GM19239 (cell line): Measurements from ENCODE around the gene GPR132.
A peak's percentile ranks its signal among the peaks of the same experiment; 100 is the strongest.
"Not testable (repeated sequence)": the region's sequence is repeated elsewhere in the genome, so short reads cannot be mapped to it uniquely, and the experiment has no call there.

Source experiments
- DNase-seq: peaks from one replicate; pipeline ENCODE4 v3.0.0; 2011; ENCODE audit warnings: low spot score; ENCODE audit not compliant: insufficient read length
- FAIRE-seq: peaks from 2 replicates; lab custom pipeline; 2011; peaks lifted over from hg19 to GRCh38; lab: Jason Lieb, UNC

GPR132 gene

DNA sequence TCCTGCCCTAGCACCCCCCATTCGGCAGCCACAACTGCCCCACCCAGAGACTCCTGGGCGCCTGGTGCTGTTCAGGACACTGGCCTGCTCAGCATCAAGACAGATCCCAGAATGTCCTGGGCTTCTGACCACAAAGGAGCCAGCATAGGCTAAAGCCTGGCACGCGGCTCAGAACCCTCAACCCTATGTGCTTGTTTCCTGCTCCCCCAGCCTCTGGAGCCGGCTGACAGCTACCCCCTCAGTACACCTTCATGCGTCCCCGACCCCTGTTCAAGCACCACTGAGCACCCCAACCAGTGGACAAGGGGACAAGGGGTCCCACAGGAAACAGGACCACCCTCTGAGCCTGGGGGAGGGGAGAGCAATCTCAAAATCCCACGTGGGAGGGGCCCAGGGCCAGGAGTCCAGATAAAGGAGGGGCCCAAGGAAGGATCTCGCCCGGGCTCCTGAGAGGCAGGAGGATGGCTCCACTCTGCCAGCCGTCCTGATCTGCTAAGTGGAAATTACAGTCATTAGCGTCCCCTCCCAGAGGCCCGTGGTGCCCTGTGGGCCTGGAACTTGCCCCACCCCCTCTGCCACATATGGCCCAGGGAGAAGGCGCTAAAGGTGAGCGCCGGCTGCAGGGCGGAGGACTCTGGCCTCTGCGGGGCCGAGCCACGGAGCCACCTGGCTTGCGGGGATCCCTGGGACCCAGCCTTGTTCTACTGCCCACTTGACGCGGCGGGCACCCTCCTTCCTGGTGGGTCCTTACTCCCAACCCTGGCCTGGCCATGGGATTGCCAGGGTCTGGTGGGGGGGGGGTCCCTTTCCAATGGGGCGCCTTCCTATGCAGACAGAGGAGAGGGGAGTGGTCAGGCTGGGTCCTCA, 27.2 kb upstream of the GPR132 start:
- DNase-seq (no peak), FAIRE-seq (no peak)

DNA sequence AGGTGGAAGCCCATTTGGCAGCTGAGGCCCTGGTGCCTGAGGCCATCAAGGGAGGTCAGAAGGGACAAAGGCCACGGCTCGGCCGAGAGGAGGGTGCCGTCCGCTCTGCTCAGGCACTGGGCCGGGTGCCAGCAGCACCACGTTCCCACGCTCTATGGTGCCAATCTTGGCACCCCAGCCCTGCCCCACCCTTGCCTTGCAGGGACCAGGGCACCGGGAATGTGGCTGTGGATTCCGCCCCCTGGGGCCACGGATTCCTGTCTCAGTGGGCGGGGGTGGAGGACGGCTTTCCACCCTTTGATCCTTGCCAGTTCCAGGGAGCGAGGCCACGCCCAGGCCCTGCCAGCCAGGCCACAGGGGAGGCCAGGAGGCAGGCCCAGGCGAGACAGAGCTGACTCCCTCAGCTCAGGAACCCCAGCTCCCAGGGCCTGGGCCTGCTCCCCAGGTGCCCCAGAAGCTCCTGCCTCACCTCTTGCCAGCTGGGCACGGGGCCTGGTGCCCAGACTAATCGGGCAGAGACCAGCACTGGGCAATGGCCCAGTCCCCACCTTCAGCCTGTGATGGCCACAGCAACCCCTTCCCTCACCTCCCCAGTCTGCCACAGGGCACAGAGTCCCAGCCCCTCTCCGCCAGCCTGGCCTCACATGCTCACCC, 26.4 kb upstream of the GPR132 start:
- DNase-seq (no peak), FAIRE-seq (no peak)

DNA sequence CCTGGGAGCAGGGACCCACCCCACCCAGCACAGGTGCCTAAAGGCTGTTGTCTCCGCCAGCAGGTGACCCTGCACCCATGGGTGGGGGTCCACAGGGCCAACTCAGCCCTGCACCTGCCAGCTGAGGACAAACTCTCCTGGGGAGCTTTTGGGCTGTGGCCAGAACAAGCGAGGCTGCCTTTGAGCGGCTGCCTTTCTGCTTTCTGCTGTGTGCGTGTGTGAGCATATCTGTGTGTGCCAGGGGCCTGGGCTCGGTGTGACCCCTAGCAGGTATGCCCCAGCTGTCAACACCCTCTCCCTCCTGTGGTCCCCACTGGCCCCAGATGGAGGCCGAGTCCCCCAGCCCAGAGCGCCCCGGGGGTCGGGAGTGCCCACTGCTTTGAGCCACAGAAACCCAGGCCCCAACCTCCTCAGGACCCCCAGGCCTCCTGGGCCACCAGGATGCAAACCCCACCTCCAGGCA, 25.9 kb upstream of the GPR132 start:
- DNase-seq (no peak), FAIRE-seq (no peak)

DNA sequence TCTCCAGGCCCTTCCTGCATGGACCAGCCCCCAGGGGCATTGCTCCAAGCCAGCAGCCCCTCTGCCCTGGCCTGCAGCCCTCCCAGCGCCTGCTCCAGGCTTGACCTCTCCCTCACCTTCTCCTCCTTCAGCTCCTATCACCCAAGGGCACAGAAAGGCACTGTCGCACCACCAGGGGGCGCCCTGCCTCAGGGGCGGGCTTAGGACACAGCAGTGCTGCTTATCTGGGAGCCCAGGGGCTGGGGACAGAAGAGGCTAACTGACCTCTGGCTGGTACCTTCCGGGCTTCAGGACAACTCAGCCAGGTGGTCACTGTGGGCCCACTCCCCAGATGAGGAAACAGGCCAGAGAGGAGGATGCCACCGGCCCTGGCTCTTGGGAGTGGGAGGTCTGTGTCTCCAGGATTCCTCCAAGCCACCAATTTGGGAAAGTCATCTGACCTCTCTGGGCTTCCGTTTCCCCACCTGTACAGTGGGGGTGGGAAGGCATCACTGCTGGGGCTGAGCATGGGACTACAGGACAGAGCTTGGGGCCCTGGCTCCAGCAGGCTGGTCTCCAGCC, 25.3 kb upstream of the GPR132 start:
- DNase-seq = peak; percentile 88
- peak; percentile 93 for FAIRE-seq

DNA sequence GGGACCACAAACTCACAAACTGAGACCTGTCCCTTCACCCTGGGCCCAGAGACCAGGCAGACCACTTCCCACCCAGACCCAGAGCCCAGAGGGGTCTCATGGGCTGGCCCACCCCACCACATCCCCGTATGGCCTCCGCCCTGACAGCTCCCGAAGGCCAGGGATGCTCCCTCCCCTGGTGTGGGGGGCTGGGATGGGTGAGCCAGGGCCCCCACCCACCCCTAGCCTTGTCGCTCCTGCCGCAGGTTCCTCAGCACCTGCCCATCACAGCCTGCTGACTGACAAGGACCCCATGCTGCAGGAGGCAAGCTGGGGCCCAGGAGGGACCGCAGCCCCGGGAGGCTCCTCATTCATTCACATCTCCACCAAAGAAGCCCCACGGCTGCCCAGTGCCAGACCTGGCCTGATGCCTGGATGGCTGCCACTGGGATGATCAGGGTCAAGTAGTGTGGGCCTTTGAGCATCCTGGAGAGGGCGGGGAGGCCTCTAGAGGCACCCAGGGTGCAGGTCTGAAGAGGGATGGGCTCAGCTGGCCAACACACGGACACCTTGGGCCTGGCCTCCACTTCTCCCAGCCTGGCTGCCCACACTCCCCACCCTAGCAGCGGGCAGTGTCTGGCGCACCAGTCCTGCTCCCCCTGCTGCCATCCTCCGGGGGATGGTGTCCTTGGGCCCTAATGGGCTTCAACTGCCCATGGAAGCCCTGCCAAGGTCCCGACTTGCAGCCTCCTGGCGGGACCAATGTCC, 24.7 kb upstream of the GPR132 start:
- FAIRE-seq = no peak
- DNase-seq = no peak

DNA sequence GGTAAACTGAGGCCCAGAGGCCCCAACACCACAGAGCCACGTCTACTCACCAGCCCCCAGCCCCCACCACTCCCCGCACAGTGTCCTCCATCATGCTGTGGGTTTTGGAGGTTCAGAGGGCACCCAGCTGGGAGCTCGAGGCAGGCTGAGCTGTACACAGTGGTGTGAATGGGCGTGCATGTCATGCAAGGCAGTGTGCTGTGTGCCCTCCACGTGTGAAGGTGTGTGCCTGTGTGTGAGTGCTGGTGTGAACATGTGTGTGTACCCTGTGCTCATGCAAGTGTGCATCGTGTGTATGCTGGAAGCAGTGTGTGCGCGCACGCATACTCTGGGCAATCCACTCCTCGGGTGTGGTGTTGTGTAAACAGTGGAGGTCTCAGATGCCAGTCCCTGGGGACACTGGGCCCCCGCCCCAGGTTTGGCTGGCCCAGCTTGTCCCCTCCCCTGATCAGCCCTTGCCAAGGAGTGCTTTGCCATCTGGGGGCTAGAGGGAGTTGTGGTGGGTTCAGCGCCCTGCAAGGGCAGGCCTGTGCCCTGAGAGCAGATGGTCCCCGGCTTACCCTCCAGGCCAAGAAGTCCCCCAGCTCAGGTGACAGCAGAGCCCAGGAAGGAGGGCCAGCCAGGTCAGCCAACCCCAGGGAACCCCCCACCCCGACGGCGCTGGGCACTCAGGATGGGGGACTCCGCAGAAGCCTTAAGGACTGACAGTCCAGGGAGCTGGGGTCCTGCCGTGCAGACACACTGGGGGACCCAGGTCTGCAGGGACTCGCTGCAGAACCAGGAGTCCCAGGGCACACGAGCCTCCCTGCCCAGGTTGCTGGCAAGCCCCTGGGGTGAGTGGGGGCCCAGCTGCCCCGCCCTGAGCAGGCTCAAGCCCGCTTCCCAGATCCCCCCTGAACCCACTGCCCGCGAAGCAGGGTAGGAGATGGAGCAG, 23.8 kb upstream of the GPR132 start:
- FAIRE-seq (no peak), DNase-seq (no peak)

DNA sequence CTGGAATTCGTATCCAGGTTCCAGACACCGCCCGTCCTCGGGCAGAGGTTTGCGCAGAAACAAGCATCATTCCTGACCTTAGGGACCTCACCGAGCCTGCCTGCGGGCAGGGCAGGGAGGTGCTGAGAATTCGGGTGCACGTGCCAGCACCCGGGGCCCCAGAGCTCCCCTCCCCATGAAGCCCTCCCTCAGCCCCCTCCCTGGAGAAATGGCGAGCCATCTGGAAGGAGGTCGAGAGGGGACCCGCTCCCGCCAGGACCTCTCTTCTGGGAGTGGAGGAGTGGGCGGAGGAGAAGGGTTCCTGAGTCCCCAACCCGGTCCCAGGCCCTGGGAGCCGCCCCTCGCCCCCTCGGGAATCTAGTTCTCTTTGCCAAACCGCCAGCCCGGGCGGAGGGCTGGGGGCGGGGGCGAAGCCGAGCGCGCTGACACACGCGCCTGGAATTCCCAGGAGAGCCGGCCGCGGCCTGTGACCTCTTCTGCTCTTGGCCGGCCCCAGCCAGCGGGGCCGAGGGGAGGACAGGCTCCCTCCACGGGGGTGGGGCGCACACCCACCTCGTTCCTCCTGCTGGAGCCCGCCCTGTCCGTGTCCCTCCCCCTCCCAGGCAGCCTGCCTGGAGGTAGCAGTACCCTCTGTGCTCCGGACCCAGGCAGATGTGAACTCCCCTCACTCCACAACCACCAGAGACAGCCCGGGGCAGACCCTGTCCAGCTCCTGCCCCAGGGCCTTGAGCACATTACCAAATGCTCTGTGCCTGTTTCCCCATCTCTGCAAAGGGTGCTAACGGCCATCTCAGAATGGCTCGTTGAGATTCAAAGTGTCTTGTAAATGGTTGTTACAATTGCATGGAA, 23.0 kb upstream of the GPR132 start:
- DNase-seq (no peak), FAIRE-seq (no peak)

DNA sequence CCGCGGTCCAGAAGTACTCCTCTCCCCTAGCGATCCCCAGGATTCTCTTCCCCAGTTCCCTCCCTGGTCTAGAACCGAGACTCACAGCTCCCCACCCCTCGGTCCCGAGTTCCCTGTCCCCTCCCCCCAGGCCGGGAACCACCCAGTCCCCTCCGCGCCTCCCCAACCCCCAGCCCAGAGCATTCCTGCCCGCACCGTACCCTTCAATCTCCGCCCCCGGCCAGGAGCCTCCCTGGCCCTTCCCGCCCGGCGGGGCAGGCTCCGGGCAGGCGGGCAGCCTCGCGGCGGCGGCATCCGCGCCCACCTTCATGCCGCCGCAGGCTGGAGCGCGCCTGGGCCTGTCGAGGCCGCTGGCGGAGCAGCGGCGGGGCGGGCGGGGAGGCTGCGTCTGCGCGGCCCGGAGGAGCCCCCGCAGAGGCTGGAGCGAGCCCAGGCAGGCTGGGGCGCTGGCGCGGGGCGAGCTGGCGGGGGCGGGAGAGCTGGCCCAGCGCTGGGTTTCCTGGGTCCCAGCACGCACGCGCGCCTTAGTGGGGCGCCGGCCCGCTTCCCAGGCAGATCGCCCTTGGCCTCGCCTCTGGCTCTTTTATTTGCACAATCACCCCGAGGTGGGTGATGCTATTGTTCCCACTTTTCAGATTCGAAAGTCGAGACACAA, 22.2 kb upstream of the GPR132 start:
- DNase-seq (no peak), FAIRE-seq (peak; percentile 14)

DNA sequence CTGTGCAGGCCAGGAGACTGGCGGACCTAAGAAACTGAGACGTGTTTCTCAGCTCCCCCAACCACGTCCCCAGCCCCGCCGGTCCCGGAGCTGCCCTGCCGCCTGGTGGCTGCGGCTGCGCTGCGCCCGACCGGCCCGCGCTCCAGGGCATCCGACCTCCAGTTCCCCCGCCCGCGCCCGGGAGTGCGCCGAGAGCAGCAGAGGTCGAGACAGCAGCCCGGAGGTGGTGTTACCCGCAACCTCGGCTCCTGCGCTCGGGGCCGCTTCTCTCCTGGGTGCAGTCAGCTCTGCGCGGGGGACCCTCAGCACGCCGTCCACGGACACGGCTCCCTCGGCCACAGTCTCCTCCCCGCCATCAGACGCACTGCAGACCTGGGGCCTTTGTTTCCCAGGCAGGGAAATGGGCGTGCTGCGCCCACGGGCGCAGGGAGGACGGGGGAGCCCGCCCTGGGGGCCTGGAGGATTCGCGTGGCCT, 21.6 kb upstream of the GPR132 start:
- peak; percentile 95 for FAIRE-seq

DNA sequence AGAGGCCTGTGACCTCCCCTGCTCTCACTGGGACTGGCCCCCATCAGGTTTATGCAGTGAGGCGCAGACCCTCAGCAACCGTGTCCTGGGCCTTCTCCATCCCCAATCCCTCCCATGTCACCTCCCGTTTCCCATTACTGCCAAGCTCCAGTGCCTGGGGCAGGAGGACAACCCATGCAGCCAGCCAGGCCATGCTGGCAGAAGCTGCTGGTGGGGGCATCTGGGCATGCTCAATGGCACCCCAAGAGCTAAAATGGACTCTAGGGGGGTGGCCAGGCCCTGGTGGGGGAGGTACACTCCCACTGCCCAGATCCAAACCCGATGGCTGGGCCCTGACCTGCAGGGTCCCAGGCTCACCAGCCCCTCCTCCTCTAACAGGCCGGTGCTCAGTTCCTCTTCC, 20.5 kb upstream of the GPR132 start:
- no peak for DNase-seq
- no peak for FAIRE-seq

More for the DNA sequence above, 21.6 kb upstream of the GPR132 start:
- peak; percentile 89 for DNase-seq

DNA sequence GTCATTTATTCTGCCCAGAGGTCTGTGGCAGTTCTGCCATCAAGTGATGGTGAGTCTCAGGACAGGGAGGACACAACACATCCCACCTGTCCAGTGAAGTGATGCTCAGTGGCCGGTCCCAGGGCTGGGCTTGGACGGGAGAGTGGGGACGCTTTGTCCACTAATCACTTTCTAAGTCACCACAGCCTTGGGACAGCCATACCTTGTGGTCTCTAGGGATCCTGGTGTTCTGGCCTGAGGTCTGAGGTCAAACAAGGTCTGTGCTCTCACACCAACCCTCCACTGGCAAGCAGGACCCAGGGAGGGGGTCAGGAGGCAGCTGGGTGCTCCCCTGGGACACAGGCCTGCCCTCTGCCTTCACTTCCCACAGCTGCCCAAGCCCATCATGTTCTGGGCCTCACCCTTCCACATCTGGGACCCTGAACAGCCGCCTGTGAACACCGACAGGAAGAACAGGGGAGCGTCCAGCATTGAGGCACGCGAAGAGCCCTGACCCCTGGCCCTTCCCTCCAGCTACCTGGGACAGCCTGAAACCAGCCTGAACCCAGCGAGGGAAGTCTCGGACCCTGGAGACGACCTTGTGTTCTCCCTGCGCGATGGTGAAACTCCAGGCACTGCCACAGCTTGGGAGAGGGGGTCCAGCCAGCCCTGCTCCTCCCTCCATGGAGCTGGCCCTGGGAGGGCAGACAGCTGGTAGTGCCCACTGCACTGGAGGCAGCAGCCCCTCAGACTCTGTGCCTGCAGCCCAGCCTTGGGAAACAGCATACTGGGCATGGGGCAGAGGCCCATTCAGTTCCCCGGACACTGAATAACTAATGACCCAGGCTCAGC, 19.7 kb upstream of the GPR132 start:
- FAIRE-seq = no peak
- DNase-seq = no peak

DNA sequence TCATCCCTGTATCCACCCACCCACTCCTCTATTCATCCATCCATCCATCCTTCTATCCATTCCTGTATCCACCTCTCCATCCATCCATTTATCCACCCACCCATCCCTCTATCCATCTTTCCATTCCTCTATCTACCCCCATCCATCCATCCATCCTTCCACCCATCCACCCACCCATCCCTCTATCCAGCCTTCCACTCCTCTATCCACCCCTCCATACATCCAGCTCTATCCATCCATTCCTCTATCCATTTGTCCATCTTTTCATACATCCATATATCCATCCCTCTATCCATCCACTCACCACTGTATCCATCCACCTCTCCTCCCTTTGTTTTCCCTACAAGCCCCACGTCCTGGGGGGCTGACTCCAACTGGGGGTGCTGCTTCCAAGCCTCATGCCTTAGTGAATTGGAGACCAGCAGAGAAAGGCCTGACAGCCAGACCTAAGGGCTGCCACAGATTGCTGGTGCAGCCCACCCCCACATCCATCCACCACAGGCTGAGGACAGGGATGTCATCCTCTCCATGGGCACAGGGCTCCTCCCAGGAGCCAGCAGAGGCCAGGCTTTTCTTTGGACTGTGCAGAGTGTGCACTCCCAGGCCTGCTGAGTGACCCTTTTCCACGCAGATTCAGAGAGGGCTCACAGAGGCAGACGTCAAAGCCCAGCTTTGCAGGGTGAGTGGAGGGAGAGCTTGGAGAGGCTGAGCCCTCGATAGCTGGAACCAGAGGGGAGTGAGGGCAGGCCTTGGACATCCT, 18.9 kb upstream of the GPR132 start:
- FAIRE-seq (no peak), DNase-seq (no peak)

DNA sequence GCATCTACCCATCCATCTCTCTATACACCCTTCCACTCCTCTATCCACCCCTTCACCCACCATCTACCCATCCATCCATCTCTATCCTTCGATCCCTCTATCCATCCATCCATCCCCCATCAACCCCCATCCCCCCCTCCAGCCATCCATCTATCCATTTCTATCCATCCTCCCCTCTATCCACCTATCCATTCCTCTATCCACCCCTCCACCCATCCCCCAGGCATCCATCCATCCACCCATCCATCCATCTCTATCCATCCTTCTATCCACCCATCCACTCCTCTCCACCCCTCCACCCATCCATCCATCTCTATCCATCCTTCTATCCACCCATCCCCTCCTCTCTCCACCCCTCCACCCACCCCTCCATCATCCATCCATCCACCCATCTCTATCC, 17.5 kb upstream of the GPR132 start:
- no peak for DNase-seq
- no peak for FAIRE-seq

DNA sequence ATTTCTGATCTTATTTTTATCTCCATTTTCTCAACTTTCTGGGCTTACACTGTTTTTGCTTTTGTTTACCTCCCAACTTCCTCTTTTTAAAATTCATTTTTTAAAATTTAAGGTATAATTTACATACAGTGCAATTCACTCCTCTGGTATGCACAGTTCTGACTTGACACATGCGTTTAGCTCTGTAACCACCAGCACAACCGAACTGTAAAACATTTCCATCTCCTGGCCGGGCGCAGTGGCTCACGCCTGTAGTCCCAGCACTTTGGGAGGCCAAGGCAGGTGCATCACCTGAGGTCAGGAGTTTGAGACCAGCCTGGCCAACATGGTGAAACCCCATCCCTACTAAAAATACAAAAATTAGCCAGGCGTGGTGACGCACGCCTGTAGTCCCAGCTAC, 16.2 kb upstream of the GPR132 start:
- not testable (repeated sequence) for FAIRE-seq, DNase-seq

DNA sequence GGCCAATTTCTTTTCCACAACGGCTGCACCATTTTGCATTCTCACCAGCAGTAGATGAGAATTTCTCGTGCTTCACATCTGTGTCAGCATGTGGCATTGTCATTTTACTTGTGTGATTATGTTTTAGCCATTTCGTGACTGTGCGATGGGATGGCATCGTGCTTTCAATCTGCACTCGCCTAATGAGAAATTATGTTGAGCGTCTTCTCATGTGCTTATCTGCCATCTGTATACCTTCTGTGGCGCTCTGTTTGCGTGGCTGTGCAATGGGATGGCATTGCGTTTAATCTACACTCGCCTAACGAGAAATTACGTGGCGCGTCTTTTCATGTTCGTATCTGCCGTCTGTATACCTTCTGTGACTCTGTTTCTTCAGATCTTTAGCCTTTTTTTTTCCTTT, 14.9 kb upstream of the GPR132 start:
- FAIRE-seq = no peak
- DNase-seq = no peak

DNA sequence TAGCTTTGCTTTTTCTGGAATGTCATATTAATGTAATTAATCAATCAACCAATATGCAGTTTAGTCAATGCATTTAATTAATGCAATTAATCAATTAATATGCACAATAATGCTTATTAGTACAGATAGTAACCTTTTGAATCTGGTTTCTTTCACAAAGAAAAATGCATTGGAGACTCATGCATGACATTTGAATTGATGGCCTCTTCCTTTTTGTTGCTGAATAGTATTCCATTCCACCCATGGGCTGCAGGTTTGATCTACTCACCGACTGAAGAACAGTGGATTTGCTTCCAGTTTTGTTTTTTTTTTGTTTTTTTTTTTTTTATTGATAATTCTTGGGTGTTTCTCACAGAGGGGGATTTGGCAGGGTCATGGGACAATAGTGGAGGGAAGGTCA, 13.1 kb upstream of the GPR132 start:
- no peak for FAIRE-seq

DNA sequence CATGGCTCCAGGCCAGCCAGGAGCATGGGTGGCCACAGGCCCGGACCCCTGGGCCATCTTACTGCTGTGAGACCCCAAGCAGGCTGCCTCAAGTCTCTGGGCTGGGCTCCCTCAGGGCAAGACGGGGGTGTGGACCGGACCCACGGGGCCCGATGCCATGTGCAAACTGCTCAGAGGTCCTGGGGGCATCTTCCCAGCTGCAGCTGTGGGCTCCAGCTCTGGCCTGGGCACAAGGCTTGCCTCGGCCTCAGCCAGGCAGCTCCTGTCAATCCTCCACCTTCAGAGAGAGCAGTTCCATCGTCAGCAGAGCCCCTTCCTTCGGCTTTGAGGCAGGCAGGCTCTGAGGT, 12.4 kb upstream of the GPR132 start:
- FAIRE-seq (no peak), DNase-seq (no peak)

More for the DNA sequence above, 13.1 kb upstream of the GPR132 start:
- no peak for DNase-seq
